H1 (cell line): ENCODE measurements around the gene EPHA10. TPM values are rescaled to one million over a fixed set of nuclear protein-coding genes. Genes with fewer than 3 reads are reported as not detected.

Source experiments
- CTCF ChIA-PET: fragments of 300-600 bp; sonication (Branson Sonifier 250); formaldehyde crosslinking; loops from one replicate; lab custom pipeline; 2021; ENCODE audit not compliant: partially characterized antibody; lab: Charles Lee
- POLR2A ChIA-PET: fragments of 300-600 bp; sonication (Branson Sonifier 250); formaldehyde crosslinking; loops from one replicate; lab custom pipeline; 2021; ENCODE audit warnings: inconsistent platforms; ENCODE audit not compliant: partially characterized antibody; lab: Charles Lee
- DNase-seq, 2 experiments: peaks; one replicate each; pipeline versions ENCODE4 v3.0.0 to v3.0.0-alpha.2; 2010 to 2022; ENCODE audit warnings: low spot score in 2 of 2, low read depth in 1 of 2, mixed read lengths in 1 of 2
- FAIRE-seq: peaks from 2 replicates; lab custom pipeline; 2011; peaks lifted over from hg19 to GRCh38; lab: Jason Lieb, UNC
- H2AFZ ChIP-seq: 2 replicates; pipeline ENCODE4 v1.8.1; 2012; ENCODE audit warnings: low read length, inconsistent platforms
- H2AK5ac ChIP-seq: 2 replicates; pipeline ENCODE4 v1.6.1; 2013; ENCODE audit warnings: low read depth, low read length
- H2BK120ac ChIP-seq: replicated peaks from 2 replicates; pipeline ENCODE3; 2013; ENCODE audit warnings: low read depth, low read length, inconsistent platforms
- H2BK12ac ChIP-seq: 2 replicates; pipeline ENCODE4 v1.6.1; 2013; ENCODE audit warnings: low read depth, low read length
- H2BK15ac ChIP-seq: 2 replicates; pipeline ENCODE4 v1.6.1; 2013; ENCODE audit warnings: low read length
- H2BK20ac ChIP-seq: 2 replicates; pipeline ENCODE4 v1.6.1; 2013; ENCODE audit warnings: low read length
- H2BK5ac ChIP-seq: 2 replicates; pipeline ENCODE4 v1.6.1; 2013; ENCODE audit warnings: low read depth, low read length
- H3K14ac ChIP-seq: 2 replicates; pipeline ENCODE4 v1.6.1; 2013; ENCODE audit warnings: inconsistent platforms; ENCODE audit not compliant: insufficient read length
- H3K18ac ChIP-seq: 2 replicates; pipeline ENCODE4 v1.6.1; 2013; ENCODE audit warnings: low read length; ENCODE audit errors: extremely low read depth
- H3K23ac ChIP-seq: 2 replicates; pipeline ENCODE4 v1.6.1; 2013; ENCODE audit warnings: inconsistent platforms; ENCODE audit not compliant: insufficient read length
- H3K23me2 ChIP-seq: 2 replicates; pipeline ENCODE4 v1.6.1; 2013; ENCODE audit warnings: low read depth, low read length
- H3K27ac ChIP-seq: 2 replicates; pipeline ENCODE4 v1.6.1; 2011; ENCODE audit warnings: low read depth, low read length, inconsistent platforms
- H3K27me3 ChIP-seq, 4 experiments: replicated peaks in 1 of 4; 1 replicate in 1 of 4; 2 replicates in 3 of 4; pipeline versions ENCODE4 v1.6.1 to v1.8.1; 2011 to 2013; ENCODE audit warnings: low read length in 3 of 4, mild to moderate bottlenecking in 3 of 4, inconsistent platforms in 2 of 4, mixed read lengths in 2 of 4, moderate library complexity in 1 of 4; ENCODE audit not compliant: control insufficient read depth in 3 of 4, insufficient read depth in 3 of 4; ENCODE audit errors: extremely low read depth in 1 of 4
- H3K36me3 ChIP-seq, 4 experiments: 2 replicates each; pipeline versions ENCODE4 v1.6.1 to v1.8.1; 2011 to 2013; ENCODE audit warnings: mild to moderate bottlenecking in 4 of 4, low read length in 3 of 4, moderate library complexity in 2 of 4, control low read depth in 1 of 4, inconsistent platforms in 1 of 4; ENCODE audit not compliant: insufficient read depth in 4 of 4, control insufficient read depth in 2 of 4
- H3K4ac ChIP-seq: replicated peaks from 2 replicates; pipeline ENCODE3; 2013; ENCODE audit warnings: low read length, low read depth, mixed read lengths, inconsistent platforms; ENCODE audit not compliant: insufficient read length
- H3K4me1 ChIP-seq, 4 experiments: replicated peaks in 1 of 4; 1 replicate in 1 of 4; 2 replicates in 3 of 4; pipeline versions ENCODE4 v1.6.1 to v1.8.1; 2011 to 2013; ENCODE audit warnings: low read length in 3 of 4, inconsistent platforms in 2 of 4, mixed read lengths in 1 of 4; ENCODE audit not compliant: insufficient read depth in 4 of 4, control insufficient read depth in 3 of 4
- H3K4me2 ChIP-seq, 2 experiments: 2 replicates each; pipeline versions ENCODE4 v1.6.1 to v1.8.1; 2011 to 2013; ENCODE audit warnings: low read depth in 2 of 2, low read length in 2 of 2, control low read depth in 1 of 2, inconsistent platforms in 1 of 2, mild to moderate bottlenecking in 1 of 2; ENCODE audit not compliant: insufficient read depth in 1 of 2
- H3K4me3 ChIP-seq, 4 experiments: fragments of 200-600, 300-600 bp in 1 of 4; sonication (generic), shearing (Covaris generic), sonication (Bioruptor Twin) in 1 of 4; 2 replicates each; pipeline versions ENCODE4 v1.5.1 to v1.8.1; 2011 to 2016; ENCODE audit warnings: low read length in 4 of 4, low read depth in 3 of 4, control low read depth in 2 of 4, inconsistent platforms in 2 of 4, mild to moderate bottlenecking in 2 of 4, mixed read lengths in 1 of 4, moderate library complexity in 1 of 4; ENCODE audit not compliant: insufficient read depth in 2 of 4; ENCODE audit errors: extremely low read depth in 1 of 4
- H3K56ac ChIP-seq: replicated peaks from 2 replicates; pipeline ENCODE3; 2013; ENCODE audit warnings: low read depth, mild to moderate bottlenecking, mixed read lengths, low read length, inconsistent platforms; ENCODE audit not compliant: insufficient read length
- H3K79me1 ChIP-seq: 2 replicates; pipeline ENCODE4 v1.6.1; 2013; ENCODE audit warnings: low read depth, low read length, control low read depth
- H3K79me2 ChIP-seq, 2 experiments: 2 replicates each; pipeline versions ENCODE4 v1.6.1 to v1.8.1; 2012 to 2013; ENCODE audit warnings: low read length in 2 of 2, mild to moderate bottlenecking in 2 of 2, inconsistent platforms in 1 of 2; ENCODE audit not compliant: insufficient read depth in 2 of 2, control insufficient read depth in 1 of 2
- H3K9ac ChIP-seq, 4 experiments: replicated peaks in 1 of 4; 1 replicate in 1 of 4; 2 replicates in 3 of 4; pipeline versions ENCODE4 v1.6.1 to v1.8.1; 2011 to 2013; ENCODE audit warnings: low read depth in 3 of 4, low read length in 3 of 4, control low read depth in 2 of 4, mild to moderate bottlenecking in 2 of 4, moderate library complexity in 2 of 4, inconsistent platforms in 1 of 4; ENCODE audit errors: extremely low read depth in 1 of 4
- H3K9me3 ChIP-seq, 2 experiments: 2 replicates each; pipeline versions ENCODE4 v1.6.1 to v1.8.1; 2012 to 2013; ENCODE audit warnings: mild to moderate bottlenecking in 2 of 2, moderate library complexity in 2 of 2, control low read depth in 1 of 2, inconsistent platforms in 1 of 2, low read depth in 1 of 2, low read length in 1 of 2, mixed read lengths in 1 of 2; ENCODE audit not compliant: insufficient read depth in 2 of 2
- H4K20me1 ChIP-seq, 2 experiments: replicated peaks in 1 of 2; 2 replicates each; pipeline versions ENCODE3 to v1.8.1; 2011 to 2013; ENCODE audit warnings: inconsistent platforms in 2 of 2, low read length in 2 of 2, mild to moderate bottlenecking in 1 of 2; ENCODE audit not compliant: insufficient read depth in 2 of 2, control insufficient read depth in 1 of 2
- H4K5ac ChIP-seq: 2 replicates; pipeline ENCODE4 v1.6.1; 2013; ENCODE audit warnings: low read length, low read depth, mixed read lengths, inconsistent platforms; ENCODE audit not compliant: insufficient read length
- H4K8ac ChIP-seq: 2 replicates; pipeline ENCODE4 v1.8.0; 2013; ENCODE audit warnings: mild to moderate bottlenecking, moderate library complexity, low read length, inconsistent platforms; ENCODE audit not compliant: insufficient read depth; ENCODE audit errors: extremely low read depth
- H4K91ac ChIP-seq: replicated peaks from 2 replicates; pipeline ENCODE3; 2013; ENCODE audit warnings: low read length, mixed read lengths, inconsistent platforms; ENCODE audit not compliant: insufficient read length
- BRCA1 ChIP-seq: IDR thresholded peaks from 2 replicates; pipeline ENCODE4 v1.6.1; 2012; ENCODE audit warnings: low read depth, low read length, improper control_type of control experiment
- CBX8 ChIP-seq: fragments of 300-800, 300-1000 bp; sonication (generic); IDR thresholded peaks from 2 replicates; pipeline ENCODE4 v1.7.1; 2016; ENCODE audit warnings: low read depth, low read length, borderline replicate concordance
- CHD1 ChIP-seq: IDR thresholded peaks from 2 replicates; pipeline ENCODE4 v1.6.1; 2012; ENCODE audit warnings: low read depth, low read length, improper control_type of control experiment
- WGBS, 2 experiments: shearing (Covaris generic) in 1 of 2; methylation state at CpG; one replicate each; pipeline versions ENCODE4 v1.1.6 to v1.1.7; 2013 to 2015; ENCODE audit warnings: low lambda C conversion rate in 2 of 2, mixed read lengths in 2 of 2, inconsistent platforms in 1 of 2, low coverage in 1 of 2, missing lambda C conversion rate in 1 of 2; ENCODE audit not compliant: insufficient replicate concordance in 2 of 2, insufficient coverage in 1 of 2, insufficient read length in 1 of 2; ENCODE audit errors: extremely low coverage in 1 of 2, missing lambda C conversion rate in 1 of 2; 5-methylcytosine and 5-hydroxymethylcytosine counted together
- polyA plus RNA-seq, 7 experiments: library from polyadenylated mRNA; depleted of rRNA in 3 of 7; stranded (reverse) in 5 of 7; unstranded in 2 of 7; fragments of >200 nt in 5 of 7; fragments of 200-250 nt in 2 of 7; gene quantifications; 1 replicate in 5 of 7; 2 replicates in 1 of 7; 4 replicates in 1 of 7; pipeline versions ENCODE4 v1.2.1 to v1.2.3, GENCODE V29; 2011 to 2013; ENCODE audit warnings: missing spikeins in 2 of 7, mixed read lengths in 2 of 7
- total RNA-seq: library from RNA; stranded (reverse); fragmentation: NEBNext Ultra II Directional; extraction: Animal tissue kit (Norgen Biotek cat#: 25700); gene quantifications from 2 replicates; pipeline ENCODE4 v1.2.1, GENCODE V29; 2021

The EPHA10 gene
- total and polyA plus RNA-seq, 2 of the 8 experiments (the other 6 are each of a cell fraction or from before 2014, with no cell fraction given), result 0.54 to 1.0 TPM

DNA sequence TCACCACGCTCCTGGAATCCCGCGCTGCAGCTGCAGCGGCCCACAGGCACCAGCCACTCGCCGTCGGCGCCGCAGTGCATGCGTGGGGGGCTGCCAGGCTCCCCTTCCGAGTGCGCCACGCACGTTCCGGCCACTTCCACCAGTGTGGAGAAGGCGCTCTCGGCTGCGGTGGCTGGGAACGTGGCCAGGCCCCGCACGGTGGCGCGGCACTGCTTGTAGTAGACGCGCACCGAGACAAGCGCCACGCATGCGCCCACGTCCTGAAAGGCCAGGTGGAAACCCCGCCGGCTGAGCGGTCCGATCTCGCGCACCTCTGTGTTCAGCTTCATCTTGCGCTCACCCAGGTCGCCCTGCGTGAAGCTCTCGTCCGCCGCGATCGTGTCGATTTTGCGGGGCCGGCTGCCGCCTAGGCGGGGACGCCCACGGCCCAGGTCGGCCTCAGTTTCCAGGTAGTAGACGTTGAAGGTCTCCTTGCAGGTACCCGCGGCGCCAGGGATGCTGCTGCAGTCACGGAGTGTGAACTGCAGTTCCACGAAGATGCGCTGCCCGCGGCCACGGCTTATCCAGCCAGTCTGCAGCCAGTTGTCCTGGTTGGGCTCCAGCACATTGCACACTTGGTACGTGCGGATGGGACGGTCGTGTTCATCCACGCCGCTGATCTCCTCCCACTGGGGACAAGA is 3.4 kb downstream of the EPHA10 start:
- WGBS, 2 experiments, result 81% methylated on average over 68 of the region's 68 CpGs; no CpG with 5 or more reads in 1 of the 2 experiments
- TF ChIP-seq CHD1 (no peak), CBX8 (no peak), BRCA1 (no peak)
- Histone ChIP-seq H3K4me2 (no peak overlapping the region), H3K23me2 (peaks cover 14% of the 10 kb centered on the region; the same call in 1 of the 2 replicates), H2BK15ac (no peak overlapping the region), H3K18ac (no peak overlapping the region), H4K5ac (no peak overlapping the region), H2AFZ (no peak overlapping the region), H2BK5ac (no peak overlapping the region), H3K27me3 (peaks cover 17 to 89% (median 61%) of the 10 kb centered on the region in 4 experiments), H4K91ac (no peak overlapping the region), H3K14ac (no peak overlapping the region), H3K56ac (no peak overlapping the region), H4K8ac (no peak overlapping the region; the same call in 1 of the 2 replicates), H3K36me3 (no peaks in the 10 kb centered on the region), H3K79me1 (no peaks in the 10 kb centered on the region), H3K23ac (no peak overlapping the region), H3K4ac (no peak overlapping the region), H2BK12ac (no peak overlapping the region), H2BK120ac (no peak overlapping the region), H3K79me2 (no peaks in the 10 kb centered on the region), H2AK5ac (no peak overlapping the region), H3K4me3 (no peak overlapping the region), H4K20me1 (peaks cover 0 to 13% of the 10 kb centered on the region in 2 experiments), H3K27ac (no peak overlapping the region), H3K9ac (no peak overlapping the region), H3K4me1 (peaks cover 4 to 13% (median 9%) of the 10 kb centered on the region in 4 experiments; a peak in 6 of 7 replicates), H3K9me3 (no peaks in the 10 kb centered on the region), H2BK20ac (no peak overlapping the region)
- FAIRE-seq (no peak), DNase-seq (no peak)
- POLR2A ChIA-PET, result interaction anchor here (0.8 kb wide), 1 partner anchor 40 kb away, joined by 4 read pairs; no protein-coding TSS in a partner anchor
- CTCF ChIA-PET, result interaction anchor here (0.6 kb wide), 1 partner anchor 21 kb away, joined by 3 read pairs; no protein-coding TSS in a partner anchor
